HG02938 (cell line): Measurements from ENCODE around the gene ARHGEF25.
"Not testable (repeated sequence)": the region's sequence is repeated elsewhere in the genome, so short reads cannot be mapped to it uniquely, and the experiment has no call there.

Source experiments
- ATAC-seq: cut with Tn5 transposase; IDR thresholded peaks from one replicate; pipeline ENCODE4 v1.9.1; 2021; ENCODE audit warnings: mild to moderate bottlenecking, moderate library complexity; ENCODE audit not compliant: unreplicated experiment

The ARHGEF25 gene

GRCh38 chr12:57584690-57585089 lies 26.5 kb upstream of the ARHGEF25 start:
- no peak for ATAC-seq

- no peak for ATAC-seq
Measured at GRCh38 chr12:57585156-57585555, 26.1 kb upstream of the ARHGEF25 start.

- ATAC-seq, result no peak
Measured at GRCh38 chr12:57586128-57586527, 25.1 kb upstream of the ARHGEF25 start.

GRCh38 chr12:57586832-57587429 lies 24.3 kb upstream of the ARHGEF25 start:
- ATAC-seq, result no peak

GRCh38 chr12:57588951-57589610 lies 22.2 kb upstream of the ARHGEF25 start:
- not testable (repeated sequence) for ATAC-seq

- peak; percentile 15 for ATAC-seq
Measured at GRCh38 chr12:57590479-57590863, 20.8 kb upstream of the ARHGEF25 start.

- peak; percentile 74 for ATAC-seq
Measured at GRCh38 chr12:57590864-57591781, 20.1 kb upstream of the ARHGEF25 start, which contains the start of gene PIP4K2C. Gene PIP4K2C (plus strand): TSS chr12:57591192. CDS start chr12:57591290, 98 bp downstream.

- ATAC-seq, result no peak
Measured at GRCh38 chr12:57591782-57592325, 19.4 kb upstream of the ARHGEF25 start.

GRCh38 chr12:57592551-57593165 lies 18.6 kb upstream of the ARHGEF25 start:
- ATAC-seq, result no peak

GRCh38 chr12:57593187-57593586 lies 18.0 kb upstream of the ARHGEF25 start:
- ATAC-seq, result no peak

GRCh38 chr12:57600395-57600794 lies 10.8 kb upstream of the ARHGEF25 start:
- no peak for ATAC-seq

- ATAC-seq, result no peak
Measured at GRCh38 chr12:57602544-57602943, 8.7 kb upstream of the ARHGEF25 start.

- ATAC-seq, result no peak
Measured at GRCh38 chr12:57603324-57603723, 7.9 kb upstream of the ARHGEF25 start.

- no peak for ATAC-seq
Measured at GRCh38 chr12:57603815-57604453, 7.3 kb upstream of the ARHGEF25 start.

- ATAC-seq, result peak; percentile 53
Measured at GRCh38 chr12:57604454-57604991, 6.7 kb upstream of the ARHGEF25 start, which contains the start of gene DTX3. Gene DTX3 (plus strand): TSS chr12:57604824. CDS start chr12:57606518, 1,694 bp downstream.

GRCh38 chr12:57604992-57605810 lies 6.0 kb upstream of the ARHGEF25 start:
- peak; percentile 12 for ATAC-seq

- ATAC-seq, result no peak
Measured at GRCh38 chr12:57605811-57606311, 5.4 kb upstream of the ARHGEF25 start.

- ATAC-seq, result no peak
Measured at GRCh38 chr12:57606399-57606798, 4.8 kb upstream of the ARHGEF25 start.

GRCh38 chr12:57606821-57607220 lies 4.4 kb upstream of the ARHGEF25 start:
- no peak for ATAC-seq
